ENCODE measurements around the gene EYA4.

Gene EYA4

GRCh38 chr6:133277228-133277899 lies 36.2 kb downstream of the EYA4 start:
- Histone ChIP-seq H3K9ac (ENCODE audit: low read length) (no peak overlapping the region), H3K4me1 (ENCODE audit: control insufficient read depth, insufficient read depth, low read length) (no peaks in the 10 kb centered on the region), H3K36me3 (ENCODE audit: control insufficient read depth, insufficient read depth, low read length) (no peaks in the 10 kb centered on the region), H3K27me3 (ENCODE audit: control insufficient read depth, insufficient read depth, low read length) (no peaks in the 10 kb centered on the region), H3K4me3 (ENCODE audit: low read length) (no peak overlapping the region), H3K27ac (ENCODE audit: low read depth, low read length) (no peak overlapping the region)

GRCh38 chr6:133277900-133278545 lies 36.9 kb downstream of the EYA4 start:
- H3K4me1 ChIP-seq (ENCODE audit: control insufficient read depth, insufficient read depth, low read length): no peaks in the 10 kb centered on the region
- H3K36me3 ChIP-seq (ENCODE audit: control insufficient read depth, insufficient read depth, low read length): no peaks in the 10 kb centered on the region
- no peak overlapping the region for H3K27ac ChIP-seq (ENCODE audit: low read depth, low read length)
- H3K27me3 ChIP-seq (ENCODE audit: control insufficient read depth, insufficient read depth, low read length): no peaks in the 10 kb centered on the region
- H3K4me3 ChIP-seq (ENCODE audit: low read length): no peak overlapping the region
- H3K9ac ChIP-seq (ENCODE audit: low read length): no peak overlapping the region

- no peak overlapping the region for H3K4me3 ChIP-seq (ENCODE audit: low read length)
- H3K9ac ChIP-seq (ENCODE audit: low read length): no peak overlapping the region
- H3K27me3 ChIP-seq (ENCODE audit: control insufficient read depth, insufficient read depth, low read length): no peaks in the 10 kb centered on the region
- H3K27ac ChIP-seq (ENCODE audit: low read depth, low read length): no peak overlapping the region
- H3K4me1 ChIP-seq (ENCODE audit: control insufficient read depth, insufficient read depth, low read length): no peaks in the 10 kb centered on the region
- no peaks in the 10 kb centered on the region for H3K36me3 ChIP-seq (ENCODE audit: control insufficient read depth, insufficient read depth, low read length)
Measured at GRCh38 chr6:133286765-133287164, 45.6 kb downstream of the EYA4 start.

- Histone ChIP-seq H3K36me3 (ENCODE audit: control insufficient read depth, insufficient read depth, low read length) (no peaks in the 10 kb centered on the region), H3K27ac (ENCODE audit: low read depth, low read length) (no peak overlapping the region), H3K27me3 (ENCODE audit: control insufficient read depth, insufficient read depth, low read length) (no peaks in the 10 kb centered on the region), H3K4me1 (ENCODE audit: control insufficient read depth, insufficient read depth, low read length) (no peaks in the 10 kb centered on the region), H3K9ac (ENCODE audit: low read length) (no peak overlapping the region), H3K4me3 (ENCODE audit: low read length) (no peak overlapping the region)
Measured at GRCh38 chr6:133288662-133289061, 47.5 kb downstream of the EYA4 start.

GRCh38 chr6:133289733-133290306 lies 48.7 kb downstream of the EYA4 start:
- Histone ChIP-seq H3K9ac (ENCODE audit: low read length) (no peak overlapping the region), H3K4me1 (ENCODE audit: control insufficient read depth, insufficient read depth, low read length) (no peaks in the 10 kb centered on the region), H3K27ac (ENCODE audit: low read depth, low read length) (no peak overlapping the region), H3K4me3 (ENCODE audit: low read length) (no peak overlapping the region), H3K27me3 (ENCODE audit: control insufficient read depth, insufficient read depth, low read length) (no peaks in the 10 kb centered on the region), H3K36me3 (ENCODE audit: control insufficient read depth, insufficient read depth, low read length) (no peaks in the 10 kb centered on the region)

- Histone ChIP-seq H3K4me1 (ENCODE audit: control insufficient read depth, insufficient read depth, low read length) (no peaks in the 10 kb centered on the region), H3K4me3 (ENCODE audit: low read length) (no peak overlapping the region), H3K27ac (ENCODE audit: low read depth, low read length) (no peak overlapping the region)
Measured at GRCh38 chr6:133290930-133291329, 49.8 kb downstream of the EYA4 start.

GRCh38 chr6:133291671-133292070 lies 50.5 kb downstream of the EYA4 start:
- Histone ChIP-seq H3K4me3 (ENCODE audit: low read length) (no peak overlapping the region), H3K27ac (ENCODE audit: low read depth, low read length) (no peak overlapping the region)

More at GRCh38 chr6:133290930-133291329, 49.8 kb downstream of the EYA4 start:
- Histone ChIP-seq H3K9ac (ENCODE audit: low read length) (no peak overlapping the region), H3K27me3 (ENCODE audit: control insufficient read depth, insufficient read depth, low read length) (no peaks in the 10 kb centered on the region), H3K36me3 (ENCODE audit: control insufficient read depth, insufficient read depth, low read length) (no peaks in the 10 kb centered on the region)

GRCh38 chr6:133297657-133298056 lies 56.5 kb downstream of the EYA4 start:
- Histone ChIP-seq H3K27ac (ENCODE audit: low read depth, low read length) (no peak overlapping the region), H3K4me3 (ENCODE audit: low read length) (no peak overlapping the region), H3K9ac (ENCODE audit: low read length) (no peak overlapping the region), H3K36me3 (ENCODE audit: control insufficient read depth, insufficient read depth, low read length) (no peaks in the 10 kb centered on the region), H3K4me1 (ENCODE audit: control insufficient read depth, insufficient read depth, low read length) (no peaks in the 10 kb centered on the region), H3K27me3 (ENCODE audit: control insufficient read depth, insufficient read depth, low read length) (no peaks in the 10 kb centered on the region)

More at GRCh38 chr6:133291671-133292070, 50.5 kb downstream of the EYA4 start:
- no peaks in the 10 kb centered on the region for H3K36me3 ChIP-seq (ENCODE audit: control insufficient read depth, insufficient read depth, low read length)
- H3K9ac ChIP-seq (ENCODE audit: low read length): no peak overlapping the region
- H3K4me1 ChIP-seq (ENCODE audit: control insufficient read depth, insufficient read depth, low read length): no peaks in the 10 kb centered on the region
- H3K27me3 ChIP-seq (ENCODE audit: control insufficient read depth, insufficient read depth, low read length): no peaks in the 10 kb centered on the region

- Histone ChIP-seq H3K36me3 (ENCODE audit: control insufficient read depth, insufficient read depth, low read length) (no peaks in the 10 kb centered on the region), H3K27me3 (ENCODE audit: control insufficient read depth, insufficient read depth, low read length) (no peaks in the 10 kb centered on the region), H3K4me1 (ENCODE audit: control insufficient read depth, insufficient read depth, low read length) (no peaks in the 10 kb centered on the region), H3K9ac (ENCODE audit: low read length) (no peak overlapping the region), H3K4me3 (ENCODE audit: low read length) (no peak overlapping the region), H3K27ac (ENCODE audit: low read depth, low read length) (no peak overlapping the region)
Measured at GRCh38 chr6:133298335-133298734, 57.2 kb downstream of the EYA4 start.

- no peaks in the 10 kb centered on the region for H3K36me3 ChIP-seq (ENCODE audit: control insufficient read depth, insufficient read depth, low read length)
- no peaks in the 10 kb centered on the region for H3K27me3 ChIP-seq (ENCODE audit: control insufficient read depth, insufficient read depth, low read length)
- H3K4me1 ChIP-seq (ENCODE audit: control insufficient read depth, insufficient read depth, low read length): no peaks in the 10 kb centered on the region
- H3K4me3 ChIP-seq (ENCODE audit: low read length): no peak overlapping the region
- no peak overlapping the region for H3K27ac ChIP-seq (ENCODE audit: low read depth, low read length)
- H3K9ac ChIP-seq (ENCODE audit: low read length): no peak overlapping the region
Measured at GRCh38 chr6:133298801-133299200, 57.6 kb downstream of the EYA4 start.

GRCh38 chr6:133300896-133301295 lies 59.7 kb downstream of the EYA4 start:
- no peaks in the 10 kb centered on the region for H3K27me3 ChIP-seq (ENCODE audit: control insufficient read depth, insufficient read depth, low read length)
- H3K4me1 ChIP-seq (ENCODE audit: control insufficient read depth, insufficient read depth, low read length): no peaks in the 10 kb centered on the region
- no peak overlapping the region for H3K9ac ChIP-seq (ENCODE audit: low read length)
- H3K4me3 ChIP-seq (ENCODE audit: low read length): no peak overlapping the region
- H3K27ac ChIP-seq (ENCODE audit: low read depth, low read length): no peak overlapping the region
- H3K36me3 ChIP-seq (ENCODE audit: control insufficient read depth, insufficient read depth, low read length): no peaks in the 10 kb centered on the region

- H3K27me3 ChIP-seq (ENCODE audit: control insufficient read depth, insufficient read depth, low read length): no peaks in the 10 kb centered on the region
- no peaks in the 10 kb centered on the region for H3K36me3 ChIP-seq (ENCODE audit: control insufficient read depth, insufficient read depth, low read length)
- no peak overlapping the region for H3K27ac ChIP-seq (ENCODE audit: low read depth, low read length)
- H3K9ac ChIP-seq (ENCODE audit: low read length): no peak overlapping the region
- no peaks in the 10 kb centered on the region for H3K4me1 ChIP-seq (ENCODE audit: control insufficient read depth, insufficient read depth, low read length)
- H3K4me3 ChIP-seq (ENCODE audit: low read length): no peak overlapping the region
Measured at GRCh38 chr6:133301835-133302234, 60.7 kb downstream of the EYA4 start.

GRCh38 chr6:133306931-133307330 lies 65.8 kb downstream of the EYA4 start:
- H3K27me3 ChIP-seq (ENCODE audit: control insufficient read depth, insufficient read depth, low read length): no peaks in the 10 kb centered on the region
- H3K4me3 ChIP-seq (ENCODE audit: low read length): no peak overlapping the region
- no peak overlapping the region for H3K27ac ChIP-seq (ENCODE audit: low read depth, low read length)
- H3K36me3 ChIP-seq (ENCODE audit: control insufficient read depth, insufficient read depth, low read length): no peaks in the 10 kb centered on the region
- H3K9ac ChIP-seq (ENCODE audit: low read length): no peak overlapping the region
- no peaks in the 10 kb centered on the region for H3K4me1 ChIP-seq (ENCODE audit: control insufficient read depth, insufficient read depth, low read length)

All from rectal smooth muscle tissue (tissue), 1 donor.